Testis (tissue), 2 donors: ENCODE data around the gene SH3RF3.

Source experiments
- CTCF ChIP-seq, 3 experiments: fragments of 450-650 bp in 2 of 3; fragments of 200-600 bp in 1 of 3; sonication (generic) in 1 of 3; IDR thresholded peaks; one replicate each; pipeline ENCODE4 v1.5.1; 2016 to 2019; ENCODE audit warnings: antibody characterized with exemption in 3 of 3, mild to moderate bottlenecking in 2 of 3, moderate library complexity in 1 of 3
- POLR2A ChIP-seq: fragments of 450-650 bp; IDR thresholded peaks from one replicate; pipeline ENCODE4 v1.6.1; 2017; ENCODE audit warnings: antibody characterized with exemption, mild to moderate bottlenecking, moderate library complexity

GRCh38 chr2:109257653-109258052, 128.6 kb downstream of the SH3RF3 start:
- TF ChIP-seq CTCF (IDR thresholded peaks at IDR 0.05) (no peak), POLR2A (no peak)
